Measurements from ENCODE around the gene RARS1. TPM values are rescaled to one million over a fixed set of nuclear protein-coding genes. Genes with fewer than 3 reads are reported as not detected.

RARS1 gene
- total RNA-seq, 1 experiment from 2014 or later: 98.8 TPM

GRCh38 chr5:168463081-168463480, 23.2 kb upstream of the RARS1 start (continued):
- no peak for TF ChIP-seq AFF4 (CRISPR knock-in tag; IDR thresholded peaks at IDR 0.05; ENCODE audit: borderline replicate concordance)
- TF ChIP-seq TEAD1 (CRISPR knock-in tag; IDR thresholded peaks at IDR 0.05): no peak
- no peak for TF ChIP-seq NFE2L1 (CRISPR knock-in tag; IDR thresholded peaks at IDR 0.05)

GRCh38 chr5:168464214-168464613, 22.1 kb upstream of the RARS1 start:
- Mint-ChIP-seq H3K4me3 (no peak overlapping the region), H3K9me3 (no peaks in the 10 kb centered on the region), H3K27ac (no peak overlapping the region), H3K36me3 (peaks cover 51% of the 10 kb centered on the region), H3K4me1 (no peaks in the 10 kb centered on the region), H3K27me3 (ENCODE audit: low read depth) (no peaks in the 10 kb centered on the region)
- DNase-seq (ENCODE audit: low spot score) (no peak), ATAC-seq (no peak)
- CTCF ChIA-PET: no interaction called here
- POLR2A ChIA-PET: no interaction called here
- no peak for TF ChIP-seq STAT6 (CRISPR knock-in tag; conservative IDR thresholded peaks at IDR 0.05; ENCODE audit: low read depth)
- TF ChIP-seq TP53 (CRISPR knock-in tag; IDR thresholded peaks at IDR 0.05): no peak
- no peak for TF ChIP-seq GABPB1 (CRISPR knock-in tag; IDR thresholded peaks at IDR 0.05)
- no peak for TF ChIP-seq NFATC4 (CRISPR knock-in tag; IDR thresholded peaks at IDR 0.05)
- no peak for TF ChIP-seq ARID4B (CRISPR knock-in tag; IDR thresholded peaks at IDR 0.05; ENCODE audit: borderline replicate concordance)
- no peak for TF ChIP-seq IRF2 (CRISPR knock-in tag; IDR thresholded peaks at IDR 0.05; ENCODE audit: borderline replicate concordance, low read depth)
- TF ChIP-seq GRHL2 (CRISPR knock-in tag; IDR thresholded peaks at IDR 0.05; ENCODE audit: insufficient replicate concordance, severe bottlenecking): no peak
- no peak for TF ChIP-seq FOXK1 (CRISPR knock-in tag; IDR thresholded peaks at IDR 0.05)
- TF ChIP-seq TCF7 (CRISPR knock-in tag; IDR thresholded peaks at IDR 0.05; ENCODE audit: low read depth): no peak
- no peak for TF ChIP-seq NR3C1 (CRISPR knock-in tag; conservative IDR thresholded peaks at IDR 0.05; ENCODE audit: low read depth)
- no peak for TF ChIP-seq IRF1 (CRISPR knock-in tag; IDR thresholded peaks at IDR 0.05)
- no peak for TF ChIP-seq ZBTB43 (CRISPR knock-in tag; IDR thresholded peaks at IDR 0.05)
- no peak for TF ChIP-seq CREM (CRISPR knock-in tag; IDR thresholded peaks at IDR 0.05)
- TF ChIP-seq ZNF219 (CRISPR knock-in tag; IDR thresholded peaks at IDR 0.05; ENCODE audit: borderline replicate concordance): no peak
- no peak for TF ChIP-seq GTF2I (CRISPR knock-in tag; conservative IDR thresholded peaks at IDR 0.05)
- TF ChIP-seq ZNF396 (CRISPR knock-in tag; IDR thresholded peaks at IDR 0.05; ENCODE audit: borderline replicate concordance): no peak
- no peak for TF ChIP-seq NR2C2 (CRISPR knock-in tag; IDR thresholded peaks at IDR 0.05)
- TF ChIP-seq FOXP4 (CRISPR knock-in tag; IDR thresholded peaks at IDR 0.05): no peak
